Spleen (tissue), 11 donors: Measurements from ENCODE around the gene EPN1. TPM values are rescaled to one million over a fixed set of nuclear protein-coding genes. Genes with fewer than 3 reads are reported as not detected.

Source experiments
- DNase-seq: peaks from one replicate; pipeline ENCODE4 v3.0.0-alpha.2; 2020
- H3K27ac ChIP-seq, 8 donors: fragments of 200-600 bp; sonication (generic) in 7 of 8; 1 replicate in 4 of 8; 2 replicates in 4 of 8; pipeline versions ENCODE4 v1.5.0 to v1.8.0; 2016 to 2021; ENCODE audit warnings: inconsistent platforms in 4 of 8, mild to moderate bottlenecking in 4 of 8, moderate library complexity in 1 of 8
- H3K27me3 ChIP-seq, 7 donors: fragments of 200-600 bp; sonication (generic) in 6 of 7; replicated peaks in 1 of 7; 1 replicate in 4 of 7; 2 replicates in 3 of 7; pipeline versions ENCODE4 v1.5.0 to v1.8.0; 2016 to 2021; ENCODE audit warnings: inconsistent platforms in 3 of 7, mild to moderate bottlenecking in 1 of 7
- H3K36me3 ChIP-seq, 6 donors: fragments of 200-600 bp; sonication (generic) in 5 of 6; 1 replicate in 4 of 6; 2 replicates in 2 of 6; pipeline versions ENCODE4 v1.5.0 to v1.8.0; 2016 to 2021; ENCODE audit warnings: inconsistent platforms in 2 of 6
- H3K4me1 ChIP-seq, 6 donors: fragments of 200-600 bp; sonication (generic) in 5 of 6; 1 replicate in 3 of 6; 2 replicates in 3 of 6; pipeline versions ENCODE4 v1.5.0 to v1.8.0; 2016 to 2021; ENCODE audit warnings: inconsistent platforms in 3 of 6
- H3K4me3 ChIP-seq, 8 donors: fragments of 200-600 bp; sonication (generic) in 7 of 8; 1 replicate in 4 of 8; 2 replicates in 4 of 8; pipeline versions ENCODE4 v1.5.0 to v1.8.0; 2016 to 2021; ENCODE audit warnings: inconsistent platforms in 4 of 8, mild to moderate bottlenecking in 4 of 8, moderate library complexity in 2 of 8
- H3K9me3 ChIP-seq, 8 donors: fragments of 200-600 bp; sonication (generic) in 7 of 8; 1 replicate in 4 of 8; 2 replicates in 4 of 8; pipeline versions ENCODE4 v1.5.0 to v1.8.0; 2016 to 2021; ENCODE audit warnings: inconsistent platforms in 4 of 8
- CTCF ChIP-seq, 11 experiments: fragments of 200-600 bp in 7 of 11; fragments of 450-650 bp in 4 of 11; sonication (generic) in 4 of 11; IDR thresholded peaks in 8 of 11; conservative IDR thresholded peaks in 3 of 11; 1 replicate in 7 of 11; 2 replicates in 4 of 11; pipeline versions ENCODE4 v1.4.0 to v1.8.0; 2016 to 2021; ENCODE audit warnings: antibody characterized with exemption in 11 of 11, inconsistent platforms in 4 of 11, mild to moderate bottlenecking in 1 of 11
- POLR2A ChIP-seq, 3 donors: fragments of 450-650 bp; IDR thresholded peaks; one replicate each; pipeline ENCODE4 v1.5.1; 2017; ENCODE audit warnings: antibody characterized with exemption in 3 of 3, mild to moderate bottlenecking in 1 of 3
- POLR2AphosphoS5 ChIP-seq, 3 donors: sonication (generic); formaldehyde crosslinking; IDR thresholded peaks; one replicate each; pipeline ENCODE4 v1.5.1; 2017; ENCODE audit warnings: antibody characterized with exemption in 3 of 3
- WGBS, 5 donors: extraction: QIAGEN DNeasy Blood & Tissue Kit in 3 of 5; methylation state at CpG; one replicate each; pipeline versions ENCODE4 v1.1.5 to v1.1.7; 2013 to 2018; 5-methylcytosine and 5-hydroxymethylcytosine counted together
- intact Hi-C: fragments of 100-400 bp; cut with DNase I; formaldehyde crosslinking; loops from one replicate; pipeline ENCODE4 v1.15.0; 2023; ENCODE audit warnings: low total_unique reads
- polyA plus RNA-seq, 3 donors: library from polyadenylated mRNA; stranded (reverse); fragments of 200-250 nt; gene quantifications; one replicate each; pipeline ENCODE4 v1.2.1, GENCODE V29; 2013
- total RNA-seq, 7 donors: library from RNA; depleted of rRNA in 3 of 7; stranded (reverse); fragments of >200 nt in 3 of 7; fragmentation: NEBNext Ultra II Directional in 4 of 7; extraction: Animal tissue kit (Norgen Biotek cat#: 25700) in 4 of 7; gene quantifications; one replicate each; pipeline versions ENCODE4 v1.1.0 to v1.2.1, GENCODE V29; 2016 to 2021
- donor health status: healthy with polysubstance abuse.
- donor health status: DM: no; HTN: no; CAD: no; lungs with moderate emphysema.
- donor health status: DM: no; HTN: no; CAD: no.
- donor health status: Bipolar disorder and iron deficiency.
- donor health status: healthy.
- donor health status: DM: no; HTN: no; CAD: no.
- donor health status: DM: yes; HTN: yes; CAD: no.

Gene EPN1
- total and polyA plus RNA-seq, 10 donors: 36.8 to 166 (median 113) TPM

GRCh38 chr19:55667958-55668357, 7.1 kb upstream of the EPN1 start:
- intact Hi-C loops: no loop called here
- no peaks in the 10 kb centered on the region for H3K9me3 ChIP-seq
- WGBS, 5 donors: 59 to 79% (median 78%) methylated on average over 6 to 11 of the region's 11 CpGs
- peaks cover 6 to 100% (median 86%) of the 10 kb centered on the region in 6 donors for H3K36me3 ChIP-seq
- H3K4me3 ChIP-seq: no peak overlapping the region
- H3K4me1 ChIP-seq: peaks cover 7 to 87% (median 41%) of the 10 kb centered on the region in 6 donors
- no peak for DNase-seq
- TF ChIP-seq POLR2AphosphoS5 (IDR thresholded peaks at IDR 0.05) (no peak), POLR2A (IDR thresholded peaks at IDR 0.05) (no peak), CTCF (IDR thresholded peaks at IDR 0.05 in 8 of 11, conservative IDR thresholded peaks at IDR 0.05 in 3 of 11) (no peak)
- no peaks in the 10 kb centered on the region for H3K27me3 ChIP-seq
- H3K27ac ChIP-seq: no peak overlapping the region

GRCh38 chr19:55668603-55669348, 6.2 kb upstream of the EPN1 start:
- Histone ChIP-seq H3K27me3 (no peaks in the 10 kb centered on the region), H3K36me3 (peaks cover 6 to 100% (median 84%) of the 10 kb centered on the region in 6 donors), H3K27ac (no peak overlapping the region), H3K4me1 (peaks cover 7 to 87% (median 45%) of the 10 kb centered on the region in 6 donors), H3K9me3 (no peaks in the 10 kb centered on the region), H3K4me3 (no peak overlapping the region)
- DNase-seq: no peak
- WGBS, 5 donors: 83 to 93% (median 86%) methylated on average over 29 to 30 of the region's 30 CpGs
- intact Hi-C loops: no loop called here
- TF ChIP-seq POLR2AphosphoS5 (IDR thresholded peaks at IDR 0.05) (peak in 1 of 3 donors; percentile 70), POLR2A (IDR thresholded peaks at IDR 0.05) (no peak)

GRCh38 chr19:55669418-55670279, 5.4 kb upstream of the EPN1 start:
- 86 to 92% (median 90%) methylated on average over 35 to 43 of the region's 43 CpGs for whole genome bisulfite sequencing, 5 donors
- Histone ChIP-seq H3K36me3 (peaks cover 6 to 99% (median 80%) of the 10 kb centered on the region in 6 donors), H3K27ac (no peak overlapping the region)

More at GRCh38 chr19:55669418-55670279, 5.4 kb upstream of the EPN1 start:
- H3K27me3 ChIP-seq: no peaks in the 10 kb centered on the region
- intact Hi-C loops: no loop called here
- peaks cover 12 to 92% (median 52%) of the 10 kb centered on the region in 6 donors for H3K4me1 ChIP-seq
- H3K9me3 ChIP-seq: no peaks in the 10 kb centered on the region
- H3K4me3 ChIP-seq: no peak overlapping the region
- no peak for DNase-seq
- TF ChIP-seq POLR2AphosphoS5 (IDR thresholded peaks at IDR 0.05) (peak; percentile 35 to 65 (median 51)), CTCF (IDR thresholded peaks at IDR 0.05 in 8 of 11, conservative IDR thresholded peaks at IDR 0.05 in 3 of 11) (no peak)
